Keratinocyte (primary cell): ENCODE data around the gene C1orf50. TPM values are rescaled to one million over a fixed set of nuclear protein-coding genes. Genes with fewer than 3 reads are reported as not detected.

Source experiments
- DNase-seq: peaks from one replicate; pipeline ENCODE4 v3.0.0-alpha.2; 2011; ENCODE audit warnings: low read depth, missing footprints, low spot score
- FAIRE-seq: peaks from 2 replicates; lab custom pipeline; 2011; peaks lifted over from hg19 to GRCh38; lab: Jason Lieb, UNC
- H2AFZ ChIP-seq: 2 replicates; pipeline ENCODE4 v1.6.0; 2012; ENCODE audit warnings: low read length, control low read depth, inconsistent platforms; ENCODE audit not compliant: control insufficient read depth
- H3K27ac ChIP-seq: 2 replicates; pipeline ENCODE4 v1.5.1; 2011; ENCODE audit warnings: low read length; ENCODE audit not compliant: control insufficient read depth, insufficient read depth
- H3K27me3 ChIP-seq: 3 replicates; pipeline ENCODE4 v1.6.0; 2011; ENCODE audit warnings: low read length; ENCODE audit not compliant: control insufficient read depth, insufficient read depth; ENCODE audit errors: extremely low read depth
- H3K36me3 ChIP-seq, 2 experiments: 2 replicates in 1 of 2; 3 replicates in 1 of 2; pipeline ENCODE4 v1.5.1; 2011; ENCODE audit warnings: low read length in 2 of 2, mild to moderate bottlenecking in 1 of 2; ENCODE audit not compliant: control insufficient read depth in 2 of 2, insufficient read depth in 2 of 2; ENCODE audit errors: extremely low read depth in 1 of 2
- H3K4me1 ChIP-seq: 3 replicates; pipeline ENCODE4 v1.5.1; 2011; ENCODE audit warnings: low read length; ENCODE audit not compliant: control insufficient read depth, insufficient read depth; ENCODE audit errors: extremely low read depth
- H3K4me2 ChIP-seq: 3 replicates; pipeline ENCODE4 v1.6.0; 2011; ENCODE audit warnings: low read depth, low read length; ENCODE audit not compliant: control insufficient read depth, insufficient read depth; ENCODE audit errors: extremely low read depth
- H3K4me3 ChIP-seq, 3 experiments: fragments of 200-600 bp in 1 of 3; sonication (generic) in 1 of 3; 2 replicates in 2 of 3; 3 replicates in 1 of 3; pipeline ENCODE4 v1.5.1; 2011 to 2016; ENCODE audit warnings: low read length in 3 of 3, mild to moderate bottlenecking in 3 of 3, control low read depth in 2 of 3, inconsistent platforms in 1 of 3, low read depth in 1 of 3, mixed read lengths in 1 of 3, mixed run types in 1 of 3, moderate library complexity in 1 of 3; ENCODE audit not compliant: control insufficient read depth in 2 of 3, insufficient read depth in 2 of 3; ENCODE audit errors: extremely low read depth in 1 of 3
- H3K79me2 ChIP-seq: 2 replicates; pipeline ENCODE4 v1.6.0; 2012; ENCODE audit warnings: low read length; ENCODE audit not compliant: control insufficient read depth, insufficient read depth
- H3K9ac ChIP-seq: 3 replicates; pipeline ENCODE4 v1.6.0; 2011; ENCODE audit warnings: low read length; ENCODE audit not compliant: control insufficient read depth, insufficient read depth; ENCODE audit errors: extremely low read depth
- H3K9me1 ChIP-seq: 3 replicates; pipeline ENCODE4 v1.6.0; 2011; ENCODE audit warnings: low read length; ENCODE audit not compliant: control insufficient read depth, insufficient read depth; ENCODE audit errors: extremely low read depth
- H3K9me3 ChIP-seq: 2 replicates; pipeline ENCODE4 v1.5.1; 2012; ENCODE audit warnings: low read depth, low read length; ENCODE audit not compliant: control insufficient read depth
- H4K20me1 ChIP-seq: 3 replicates; pipeline ENCODE4 v1.6.0; 2011; ENCODE audit warnings: low read length; ENCODE audit not compliant: control insufficient read depth, insufficient read depth; ENCODE audit errors: extremely low read depth
- EZH2 ChIP-seq: IDR thresholded peaks from one replicate; pipeline ENCODE4 v1.6.1; 2012; ENCODE audit warnings: inconsistent platforms, mild to moderate bottlenecking, low read length, moderate library complexity
- dilution Hi-C: fragments of 300-500 bp; cut with MboI; formaldehyde crosslinking; loops from one replicate; pipeline ENCODE4 v1.7.0; 2020; ENCODE audit warnings: low sequenced_read_pairs; ENCODE audit not compliant: extremely low pct_ligation_motif_present
- polyA plus RNA-seq, 5 experiments: library from polyadenylated mRNA; depleted of rRNA in 3 of 5; stranded (reverse) in 3 of 5; stranded (forward) in 1 of 5; unstranded in 1 of 5; fragments of >200 nt; gene quantifications; 1 replicate in 1 of 5; 2 replicates in 3 of 5; 3 replicates in 1 of 5; pipeline versions ENCODE4 v1.2.1 to v1.2.3, GENCODE V29; 2011 to 2012; ENCODE audit warnings: missing spikeins in 2 of 5, low read depth in 1 of 5, low replicate concordance in 1 of 5
- TF ChIP-seq, protein P1 (sequence below), 3 experiments: IDR thresholded peaks in 1 of 3; conservative IDR thresholded peaks in 1 of 3; optimal IDR thresholded peaks in 1 of 3; 2 replicates in 2 of 3; 3 replicates in 1 of 3; pipeline versions ENCODE3 to v1.5.1; 2011; ENCODE audit warnings: low read length in 3 of 3, mild to moderate bottlenecking in 3 of 3, moderate library complexity in 2 of 3, control low read depth in 1 of 3, inconsistent platforms in 1 of 3; ENCODE audit not compliant: insufficient read depth in 2 of 3; ENCODE audit errors: extremely low read depth in 1 of 3

Gene C1orf50
- polyA plus RNA-seq, 1 donor (not counting 4 experiments of a cell fraction or from before 2014, with no cell fraction given): 9.6 TPM

DNA sequence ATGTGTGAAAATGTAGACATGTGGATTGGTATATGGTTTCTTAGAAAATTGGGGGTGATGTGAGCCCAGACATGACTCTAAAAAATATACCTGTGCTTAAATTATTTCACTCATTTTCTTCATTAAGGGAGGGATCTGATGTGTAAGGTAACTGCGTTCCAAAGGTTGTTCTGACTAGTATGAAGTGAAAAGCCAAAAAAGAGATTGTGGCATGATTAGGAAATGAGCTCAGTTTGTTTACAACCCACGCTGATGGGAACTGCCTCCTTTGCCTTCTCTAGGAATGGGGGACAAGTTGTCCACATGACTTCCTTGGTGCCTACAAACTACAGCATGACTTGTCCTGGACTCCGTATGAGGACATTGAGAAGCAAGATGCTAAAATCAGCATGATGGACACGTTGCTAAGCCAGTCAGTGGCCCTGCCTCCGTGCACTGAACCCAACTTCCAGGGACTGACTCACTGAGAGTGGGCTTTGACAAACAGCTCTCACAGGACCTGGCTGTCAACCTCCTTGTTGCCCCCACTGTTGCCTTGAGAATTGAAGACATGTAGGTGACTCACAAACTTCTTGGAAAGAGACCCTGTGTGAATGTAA, 8.0 kb downstream of the C1orf50 start:
- H3K9me3 ChIP-seq: no peaks in the 10 kb centered on the region
- H3K36me3 ChIP-seq: peaks cover 12 to 34% of the 10 kb centered on the region in 2 experiments
- DNase-seq: no peak
- TF ChIP-seq, protein P1, sequence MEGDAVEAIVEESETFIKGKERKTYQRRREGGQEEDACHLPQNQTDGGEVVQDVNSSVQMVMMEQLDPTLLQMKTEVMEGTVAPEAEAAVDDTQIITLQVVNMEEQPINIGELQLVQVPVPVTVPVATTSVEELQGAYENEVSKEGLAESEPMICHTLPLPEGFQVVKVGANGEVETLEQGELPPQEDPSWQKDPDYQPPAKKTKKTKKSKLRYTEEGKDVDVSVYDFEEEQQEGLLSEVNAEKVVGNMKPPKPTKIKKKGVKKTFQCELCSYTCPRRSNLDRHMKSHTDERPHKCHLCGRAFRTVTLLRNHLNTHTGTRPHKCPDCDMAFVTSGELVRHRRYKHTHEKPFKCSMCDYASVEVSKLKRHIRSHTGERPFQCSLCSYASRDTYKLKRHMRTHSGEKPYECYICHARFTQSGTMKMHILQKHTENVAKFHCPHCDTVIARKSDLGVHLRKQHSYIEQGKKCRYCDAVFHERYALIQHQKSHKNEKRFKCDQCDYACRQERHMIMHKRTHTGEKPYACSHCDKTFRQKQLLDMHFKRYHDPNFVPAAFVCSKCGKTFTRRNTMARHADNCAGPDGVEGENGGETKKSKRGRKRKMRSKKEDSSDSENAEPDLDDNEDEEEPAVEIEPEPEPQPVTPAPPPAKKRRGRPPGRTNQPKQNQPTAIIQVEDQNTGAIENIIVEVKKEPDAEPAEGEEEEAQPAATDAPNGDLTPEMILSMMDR (optimal IDR thresholded peaks at IDR 0.05 in 1 of 3, IDR thresholded peaks at IDR 0.05 in 1 of 3, conservative IDR thresholded peaks at IDR 0.05 in 1 of 3; ENCODE audit: extremely low read depth in 1 of 3, insufficient read depth in 2 of 3, low read length in 3 of 3): no peak
- TF ChIP-seq EZH2: no peak
- no peak overlapping the region for H3K27ac ChIP-seq
- no peak overlapping the region for H3K9ac ChIP-seq
- no peaks in the 10 kb centered on the region for H3K9me1 ChIP-seq
- H3K79me2 ChIP-seq: peaks cover 8% of the 10 kb centered on the region
- no peak overlapping the region for H3K4me3 ChIP-seq
- no peaks in the 10 kb centered on the region for H3K4me1 ChIP-seq
- no peaks in the 10 kb centered on the region for H3K27me3 ChIP-seq
- H4K20me1 ChIP-seq: no peaks in the 10 kb centered on the region
- FAIRE-seq: no peak
- dilution Hi-C loops: no loop called here
- no peak overlapping the region for H3K4me2 ChIP-seq
- no peak overlapping the region for H2AFZ ChIP-seq

DNA sequence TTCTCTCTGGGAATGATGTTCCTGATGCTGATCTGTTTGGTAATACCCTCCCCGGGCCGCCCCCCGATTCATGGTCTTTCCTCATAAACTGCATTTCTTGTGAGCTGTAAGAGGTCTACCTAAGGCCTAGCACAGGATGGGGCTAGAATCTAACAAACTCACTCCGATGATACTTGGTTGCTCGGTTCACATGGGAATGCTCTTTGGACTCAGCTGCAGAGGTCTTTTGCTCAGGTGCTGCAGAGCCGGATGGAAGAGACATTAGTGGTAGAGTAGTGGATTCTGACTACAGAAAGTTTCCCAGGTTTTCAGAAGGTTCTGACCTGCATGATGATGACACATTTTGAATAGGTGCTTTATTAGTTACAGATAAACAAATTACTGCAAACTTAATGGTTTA, 9.5 kb downstream of the C1orf50 start:
- Histone ChIP-seq H3K79me2 (peaks cover 4% of the 10 kb centered on the region), H3K9ac (no peak overlapping the region), H2AFZ (no peak overlapping the region), H3K27me3 (no peaks in the 10 kb centered on the region), H3K9me1 (no peaks in the 10 kb centered on the region), H4K20me1 (no peaks in the 10 kb centered on the region), H3K36me3 (peaks cover 14 to 42% of the 10 kb centered on the region in 2 experiments), H3K4me1 (no peaks in the 10 kb centered on the region), H3K9me3 (no peaks in the 10 kb centered on the region), H3K4me2 (no peak overlapping the region), H3K27ac (no peak overlapping the region), H3K4me3 (no peak overlapping the region)
- TF ChIP-seq, protein P1 (optimal IDR thresholded peaks at IDR 0.05 in 1 of 3, IDR thresholded peaks at IDR 0.05 in 1 of 3, conservative IDR thresholded peaks at IDR 0.05 in 1 of 3; ENCODE audit: extremely low read depth in 1 of 3, insufficient read depth in 2 of 3, low read length in 3 of 3): no peak
- TF ChIP-seq EZH2: no peak
- FAIRE-seq (no peak), DNase-seq (no peak)
- dilution Hi-C loops: no loop called here
